Choroid plexus epithelial cell (primary cell): ENCODE measurements around the gene SLC6A15.
A peak's percentile ranks its signal among the peaks of the same experiment; 100 is the strongest.

Experiments
- DNase-seq: peaks from one replicate; pipeline ENCODE4 v3.0.0-alpha.2; 2010; ENCODE audit warnings: low read depth
- H3K4me3 ChIP-seq: 2 replicates; pipeline ENCODE4 v1.5.1; 2011; ENCODE audit warnings: low read depth, mild to moderate bottlenecking, control low read depth, low read length, moderate library complexity
- TF ChIP-seq, protein P1 (sequence below): conservative IDR thresholded peaks from 2 replicates; pipeline ENCODE4 v1.5.1; 2011; ENCODE audit warnings: low read depth, mild to moderate bottlenecking, control low read depth, inconsistent platforms, low read length, moderate library complexity

Gene SLC6A15

GRCh38 chr12:84857525-84858208 is 54.9 kb downstream of the SLC6A15 start:
- TF ChIP-seq, protein P1, sequence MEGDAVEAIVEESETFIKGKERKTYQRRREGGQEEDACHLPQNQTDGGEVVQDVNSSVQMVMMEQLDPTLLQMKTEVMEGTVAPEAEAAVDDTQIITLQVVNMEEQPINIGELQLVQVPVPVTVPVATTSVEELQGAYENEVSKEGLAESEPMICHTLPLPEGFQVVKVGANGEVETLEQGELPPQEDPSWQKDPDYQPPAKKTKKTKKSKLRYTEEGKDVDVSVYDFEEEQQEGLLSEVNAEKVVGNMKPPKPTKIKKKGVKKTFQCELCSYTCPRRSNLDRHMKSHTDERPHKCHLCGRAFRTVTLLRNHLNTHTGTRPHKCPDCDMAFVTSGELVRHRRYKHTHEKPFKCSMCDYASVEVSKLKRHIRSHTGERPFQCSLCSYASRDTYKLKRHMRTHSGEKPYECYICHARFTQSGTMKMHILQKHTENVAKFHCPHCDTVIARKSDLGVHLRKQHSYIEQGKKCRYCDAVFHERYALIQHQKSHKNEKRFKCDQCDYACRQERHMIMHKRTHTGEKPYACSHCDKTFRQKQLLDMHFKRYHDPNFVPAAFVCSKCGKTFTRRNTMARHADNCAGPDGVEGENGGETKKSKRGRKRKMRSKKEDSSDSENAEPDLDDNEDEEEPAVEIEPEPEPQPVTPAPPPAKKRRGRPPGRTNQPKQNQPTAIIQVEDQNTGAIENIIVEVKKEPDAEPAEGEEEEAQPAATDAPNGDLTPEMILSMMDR, result no peak
- DNase-seq, result no peak
- H3K4me3 ChIP-seq, result no peak overlapping the region

GRCh38 chr12:84856156-84856900 is 56.3 kb downstream of the SLC6A15 start:
- DNase-seq, result peak; percentile 11
- H3K4me3 ChIP-seq, result no peak overlapping the region
- TF ChIP-seq, protein P1, result no peak

GRCh38 chr12:84843593-84844144 is 68.9 kb downstream of the SLC6A15 start:
- no peak for DNase-seq
- TF ChIP-seq, protein P1, result no peak
- no peak overlapping the region for H3K4me3 ChIP-seq

DNA sequence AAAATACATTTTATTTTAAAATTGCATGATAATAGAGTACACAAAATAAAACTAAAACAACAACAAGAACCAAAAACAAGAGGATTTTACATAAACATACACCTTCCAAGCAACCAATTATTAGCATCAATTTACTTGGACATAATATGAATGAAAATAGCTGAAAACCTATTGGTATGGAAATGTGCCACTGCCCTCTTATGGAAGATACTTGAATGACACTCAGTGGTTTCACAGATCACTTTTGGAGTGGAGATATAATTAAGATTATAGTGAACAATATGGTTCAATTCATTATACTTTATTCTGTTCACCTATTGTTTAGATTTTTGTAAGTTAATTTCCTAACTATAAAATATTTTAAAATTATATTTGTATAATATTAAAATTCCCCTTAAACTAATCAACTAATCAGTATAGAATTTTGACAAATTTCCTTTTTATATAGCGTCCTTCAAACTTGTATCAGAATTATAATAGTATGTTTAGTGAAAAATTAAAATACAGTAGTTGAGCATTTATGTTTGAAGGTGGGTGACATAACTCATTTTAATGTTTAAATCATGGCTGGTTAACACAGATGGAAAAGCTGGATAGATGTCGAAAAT is 70.1 kb downstream of the SLC6A15 start:
- H3K4me3 ChIP-seq, result no peak overlapping the region
- DNase-seq, result peak; percentile 75
- TF ChIP-seq, protein P1, result peak; percentile 69

- H3K4me3 ChIP-seq, result no peak overlapping the region
- DNase-seq, result peak; percentile 18
- TF ChIP-seq, protein P1, result no peak
Measured at GRCh38 chr12:84841591-84841990, 71.0 kb downstream of the SLC6A15 start.

- DNase-seq, result no peak
- H3K4me3 ChIP-seq, result no peak overlapping the region
- TF ChIP-seq, protein P1, result no peak
Measured at GRCh38 chr12:84840356-84840755, 72.2 kb downstream of the SLC6A15 start.
